ENCODE results near the gene PRR9.

The PRR9 gene

GRCh38 chr1:153265457-153265856 is 48.1 kb downstream of the PRR9 start:
- Mint-ChIP-seq H3K4me1 (ENCODE audit: low read depth) (peaks cover 16% of the 10 kb centered on the region), H3K36me3 (ENCODE audit: low read depth) (peaks cover under 1% of the 10 kb centered on the region), H3K27ac (no peak overlapping the region), H3K4me3 (no peak overlapping the region), H3K9me3 (no peaks in the 10 kb centered on the region), H3K27me3 (ENCODE audit: low read depth) (peaks cover 74% of the 10 kb centered on the region)

All from T-helper 1 cell treated with Interleukin-12 subunit alpha and Interleukin-12 subunit beta and Interleukin-4 antibody, amounts not matched to agents 30 μg/mL and 1 μg/mL, for 36 hours (primary cell).